SK-N-SH (cell line): ENCODE results near the gene C15orf40. TPM values are rescaled to one million over a fixed set of nuclear protein-coding genes. Genes with fewer than 3 reads are reported as not detected.

Experiments
- CTCF ChIA-PET: fragments of 300-600, 350-600 bp; formaldehyde crosslinking; extraction: SDS; loops from one replicate; lab custom pipeline; 2021; lab: Yijun Ruan, JAX
- POLR2A ChIA-PET: fragments of 350-600 bp; sonication (Branson Sonifier 250); formaldehyde crosslinking; extraction: SDS; loops from one replicate; lab custom pipeline; 2020; ENCODE audit warnings: antibody characterized with exemption, inconsistent platforms; lab: Yijun Ruan, JAX
- DNase-seq: peaks from one replicate; pipeline ENCODE4 v3.0.0; 2012
- H2AFZ ChIP-seq: fragments of 200-600 bp; sonication (generic); 2 replicates; pipeline ENCODE4 v1.8.1; 2016; ENCODE audit warnings: antibody characterized with exemption, mild to moderate bottlenecking, low read depth
- H3F3A ChIP-seq: fragments of 200-600 bp; sonication (generic); replicated peaks from 2 replicates; pipeline ENCODE3; 2016; ENCODE audit warnings: antibody characterized with exemption, mild to moderate bottlenecking; ENCODE audit not compliant: insufficient read depth
- H3K27ac ChIP-seq, 2 experiments: fragments of 200-500 bp in 1 of 2; fragments of 200-600 bp in 1 of 2; sonication (Bioruptor generic) in 1 of 2; sonication (generic), shearing (Covaris generic) in 1 of 2; 2 replicates each; pipeline versions ENCODE4 v1.5.1 to v1.6.1; 2014 to 2016; ENCODE audit warnings: low read depth in 2 of 2, inconsistent platforms in 1 of 2, low read length in 1 of 2, mild to moderate bottlenecking in 1 of 2, mixed read lengths in 1 of 2
- H3K27me3 ChIP-seq: fragments of 200-600 bp; sonication (generic), shearing (Covaris generic); 2 replicates; pipeline ENCODE4 v1.6.1; 2016; ENCODE audit warnings: mixed run types; ENCODE audit not compliant: insufficient read depth
- H3K36me3 ChIP-seq, 2 experiments: fragments of 200-500 bp in 1 of 2; fragments of 200-600 bp in 1 of 2; sonication (Bioruptor generic) in 1 of 2; sonication (generic) in 1 of 2; replicated peaks in 1 of 2; 2 replicates each; pipeline versions ENCODE3 to v1.5.1; 2014 to 2016; ENCODE audit warnings: low read length in 1 of 2, mild to moderate bottlenecking in 1 of 2; ENCODE audit not compliant: insufficient read depth in 2 of 2, control insufficient read depth in 1 of 2
- H3K4me1 ChIP-seq, 2 experiments: fragments of 200-500 bp in 1 of 2; fragments of 200-600 bp in 1 of 2; sonication (Bioruptor generic) in 1 of 2; sonication (generic), shearing (Covaris generic) in 1 of 2; 2 replicates each; pipeline versions ENCODE4 v1.5.1 to v1.6.1; 2014 to 2016; ENCODE audit warnings: low read depth in 1 of 2, low read length in 1 of 2, mixed run types in 1 of 2; ENCODE audit not compliant: insufficient read depth in 2 of 2, control insufficient read depth in 1 of 2
- H3K4me2 ChIP-seq: fragments of 200-600 bp; sonication (generic), shearing (Covaris generic); 2 replicates; pipeline ENCODE4 v1.6.1; 2017; ENCODE audit warnings: mixed run types
- H3K4me3 ChIP-seq, 2 experiments: fragments of 200-500 bp in 1 of 2; fragments of 200-600 bp in 1 of 2; sonication (Bioruptor generic) in 1 of 2; sonication (generic), shearing (Covaris generic) in 1 of 2; 2 replicates each; pipeline versions ENCODE4 v1.5.1 to v1.8.1; 2014 to 2016; ENCODE audit warnings: low read depth in 2 of 2, inconsistent platforms in 1 of 2, low read length in 1 of 2, mild to moderate bottlenecking in 1 of 2, mixed read lengths in 1 of 2, moderate library complexity in 1 of 2
- H3K79me2 ChIP-seq: fragments of 200-600 bp; sonication (generic); 2 replicates; pipeline ENCODE4 v1.8.1; 2017; ENCODE audit warnings: mild to moderate bottlenecking; ENCODE audit not compliant: insufficient read depth
- H3K9ac ChIP-seq: fragments of 200-600 bp; sonication (generic); 2 replicates; pipeline ENCODE4 v1.6.1; 2017; ENCODE audit warnings: mixed run types
- H3K9me2 ChIP-seq: fragments of 200-600 bp; sonication (generic); 2 replicates; pipeline ENCODE4 v1.6.1; 2017; ENCODE audit warnings: mixed run types
- H3K9me3 ChIP-seq: fragments of 200-600 bp; sonication (generic); 2 replicates; pipeline ENCODE4 v1.6.1; 2017; ENCODE audit warnings: mixed run types, mild to moderate bottlenecking, moderate library complexity
- H4K20me1 ChIP-seq: fragments of 200-600 bp; sonication (generic); 2 replicates; pipeline ENCODE4 v1.6.1; 2017; ENCODE audit warnings: mild to moderate bottlenecking, mixed run types; ENCODE audit not compliant: insufficient read depth
- CHD2 ChIP-seq: fragments of 150-350 bp; IDR thresholded peaks from 2 replicates; pipeline ENCODE4 v1.6.1; 2018; ENCODE audit warnings: low read length; ENCODE audit not compliant: partially characterized antibody
- EP300 ChIP-seq, 2 experiments: IDR thresholded peaks; 2 replicates each; pipeline versions ENCODE4 v1.4.0 to v1.6.1; 2012; ENCODE audit warnings: borderline replicate concordance in 1 of 2, low read depth in 1 of 2, low read length in 1 of 2
- FOXJ3 ChIP-seq: sonication (generic); formaldehyde crosslinking; IDR thresholded peaks from 2 replicates; pipeline ENCODE4 v1.5.1; 2020; ENCODE audit warnings: mild to moderate bottlenecking, missing genetic modification reagents
- GABPA ChIP-seq: IDR thresholded peaks from 2 replicates; pipeline ENCODE4 v1.4.0; 2012; ENCODE audit warnings: low read depth, mild to moderate bottlenecking
- GATA2 ChIP-seq: sonication (generic); formaldehyde crosslinking; IDR thresholded peaks from 2 replicates; pipeline ENCODE4 v1.5.0; 2020; ENCODE audit warnings: mild to moderate bottlenecking, missing genetic modification reagents
- JUND ChIP-seq: IDR thresholded peaks from 2 replicates; pipeline ENCODE4 v1.4.0; 2012
- MAX ChIP-seq: IDR thresholded peaks from 2 replicates; pipeline ENCODE4 v1.4.0; 2012; ENCODE audit warnings: low read depth
- MEF2A ChIP-seq: IDR thresholded peaks from 2 replicates; pipeline ENCODE4 v1.4.0; 2012; ENCODE audit warnings: low read depth, borderline replicate concordance
- POLR2AphosphoS5 ChIP-seq: IDR thresholded peaks from 2 replicates; pipeline ENCODE4 v1.6.1; 2012; ENCODE audit warnings: low read depth, low read length
- RAD21 ChIP-seq: IDR thresholded peaks from 2 replicates; pipeline ENCODE4 v1.6.1; 2012; ENCODE audit warnings: mild to moderate bottlenecking, low read length
- RCOR1 ChIP-seq: fragments of 150-350 bp; IDR thresholded peaks from 2 replicates; pipeline ENCODE4 v1.6.1; 2017; ENCODE audit warnings: antibody characterized with exemption, low read length
- REST ChIP-seq: IDR thresholded peaks from 2 replicates; pipeline ENCODE4 v1.6.1; 2012; ENCODE audit warnings: mild to moderate bottlenecking, low read depth, low read length, moderate library complexity
- RFX5 ChIP-seq: IDR thresholded peaks from 2 replicates; pipeline ENCODE4 v1.6.1; 2012; ENCODE audit warnings: mild to moderate bottlenecking, improper control_type of control experiment, low read length
- RXRA ChIP-seq: IDR thresholded peaks from 2 replicates; pipeline ENCODE4 v1.4.0; 2012; ENCODE audit warnings: low read depth, mild to moderate bottlenecking, borderline replicate concordance
- SIN3A ChIP-seq: IDR thresholded peaks from 2 replicates; pipeline ENCODE4 v1.6.1; 2012; ENCODE audit warnings: low read depth, mild to moderate bottlenecking, low read length, moderate library complexity, borderline replicate concordance
- SMC3 ChIP-seq: IDR thresholded peaks from 2 replicates; pipeline ENCODE4 v1.6.1; 2012; ENCODE audit warnings: low read depth, low read length, improper control_type of control experiment
- TAF1 ChIP-seq: IDR thresholded peaks from 2 replicates; pipeline ENCODE4 v1.6.1; 2012; ENCODE audit warnings: low read depth, mild to moderate bottlenecking, low read length, moderate library complexity, borderline replicate concordance
- USF1 ChIP-seq: IDR thresholded peaks from 2 replicates; pipeline ENCODE4 v1.4.0; 2012; ENCODE audit warnings: low read depth, borderline replicate concordance
- USF2 ChIP-seq: fragments of 150-350 bp; IDR thresholded peaks from 2 replicates; pipeline ENCODE4 v1.6.1; 2017; ENCODE audit warnings: antibody characterized with exemption, low read length, low read depth, borderline replicate concordance
- YY1 ChIP-seq: IDR thresholded peaks from 2 replicates; pipeline ENCODE4 v1.4.0; 2012; ENCODE audit warnings: low read depth, mild to moderate bottlenecking
- WGBS: methylation state at CpG from one replicate; pipeline ENCODE4 v1.1.6; 2017; ENCODE audit warnings: low lambda C conversion rate; 5-methylcytosine and 5-hydroxymethylcytosine counted together
- polyA plus RNA-seq, 3 experiments: library from polyadenylated mRNA; depleted of rRNA; stranded (reverse); fragments of >200 nt; gene quantifications; 2 replicates each; pipeline ENCODE4 v1.2.3, GENCODE V29; 2012

The C15orf40 gene
- polyA plus RNA-seq, 1 of the 3 experiments (the other 2 are of a cell fraction): 44.1 TPM

- no peak for TF ChIP-seq SMC3
- TF ChIP-seq RXRA: no peak
- TF ChIP-seq GATA2 (CRISPR knock-in tag): no peak
- no peak for TF ChIP-seq USF1
- TF ChIP-seq USF2: no peak
Measured at GRCh38 chr15:82964890-82965289, 46.5 kb downstream of the C15orf40 start (continued).

GRCh38 chr15:82963471-82964341 is 47.7 kb downstream of the C15orf40 start:
- no peaks in the 10 kb centered on the region for H3K9me2 ChIP-seq
- 85% methylated on average over 7 of the region's 7 CpGs for WGBS
- no peaks in the 10 kb centered on the region for H3K36me3 ChIP-seq
- CTCF ChIA-PET: interaction anchor here (1.4 kb wide), 1 partner anchor 9 kb away, joined by 4 read pairs; no protein-coding TSS in a partner anchor
- TF ChIP-seq RXRA: no peak
- TF ChIP-seq SIN3A: no peak
- TF ChIP-seq JUND: no peak
- no peak for TF ChIP-seq RAD21
- TF ChIP-seq RFX5: no peak
- no peak for TF ChIP-seq FOXJ3
- TF ChIP-seq POLR2AphosphoS5: no peak
- no peak for TF ChIP-seq MEF2A
- TF ChIP-seq RCOR1: no peak
- TF ChIP-seq YY1: no peak
- no peak for TF ChIP-seq CHD2
- TF ChIP-seq REST: no peak
- TF ChIP-seq GATA2 (CRISPR knock-in tag): no peak
- no peak for TF ChIP-seq EP300 (IDR thresholded peaks at IDR 0.05; ENCODE audit: borderline replicate concordance in 1 of 2, low read depth in 1 of 2, low read length in 1 of 2)
- TF ChIP-seq USF1: no peak
- TF ChIP-seq MAX: no peak
- no peak for TF ChIP-seq GABPA
- TF ChIP-seq TAF1: no peak
- no peaks in the 10 kb centered on the region for H3F3A ChIP-seq
- no peak overlapping the region for H2AFZ ChIP-seq
- H3K27ac ChIP-seq: no peak overlapping the region
- no peaks in the 10 kb centered on the region for H4K20me1 ChIP-seq
- no peaks in the 10 kb centered on the region for H3K9me3 ChIP-seq
- H3K9ac ChIP-seq: no peak overlapping the region
- DNase-seq: no peak
- POLR2A ChIA-PET: no interaction called here
- H3K27me3 ChIP-seq: no peaks in the 10 kb centered on the region
- H3K79me2 ChIP-seq: no peaks in the 10 kb centered on the region
- no peak overlapping the region for H3K4me3 ChIP-seq
- H3K4me1 ChIP-seq: no peaks in the 10 kb centered on the region
- H3K4me2 ChIP-seq: no peak overlapping the region
